Spleen (tissue), 7 donors: Measurements from ENCODE around the gene CUTA.

ENCODE experiments used
- CTCF ChIP-seq, 11 experiments: fragments of 200-600 bp in 7 of 11; fragments of 450-650 bp in 4 of 11; sonication (generic) in 4 of 11; IDR thresholded peaks in 8 of 11; conservative IDR thresholded peaks in 3 of 11; 1 replicate in 7 of 11; 2 replicates in 4 of 11; pipeline versions ENCODE4 v1.4.0 to v1.8.0; 2016 to 2021; ENCODE audit warnings: antibody characterized with exemption in 11 of 11, inconsistent platforms in 4 of 11, mild to moderate bottlenecking in 1 of 11
- POLR2A ChIP-seq, 3 donors: fragments of 450-650 bp; IDR thresholded peaks; one replicate each; pipeline ENCODE4 v1.5.1; 2017; ENCODE audit warnings: antibody characterized with exemption in 3 of 3, mild to moderate bottlenecking in 1 of 3
- donor health status: DM: no; HTN: no; CAD: no; lungs with moderate emphysema.
- donor health status: DM: no; HTN: no; CAD: no.
- donor health status: DM: no; HTN: no; CAD: no.

GRCh38 chr6:33451606-33452005 is 33.7 kb upstream of the CUTA start:
- TF ChIP-seq CTCF (IDR thresholded peaks at IDR 0.05 in 8 of 11, conservative IDR thresholded peaks at IDR 0.05 in 3 of 11) (no peak), POLR2A (IDR thresholded peaks at IDR 0.05) (no peak)
